ENCODE results near the gene ARHGEF40.

- TF ChIP-seq, protein P1, sequence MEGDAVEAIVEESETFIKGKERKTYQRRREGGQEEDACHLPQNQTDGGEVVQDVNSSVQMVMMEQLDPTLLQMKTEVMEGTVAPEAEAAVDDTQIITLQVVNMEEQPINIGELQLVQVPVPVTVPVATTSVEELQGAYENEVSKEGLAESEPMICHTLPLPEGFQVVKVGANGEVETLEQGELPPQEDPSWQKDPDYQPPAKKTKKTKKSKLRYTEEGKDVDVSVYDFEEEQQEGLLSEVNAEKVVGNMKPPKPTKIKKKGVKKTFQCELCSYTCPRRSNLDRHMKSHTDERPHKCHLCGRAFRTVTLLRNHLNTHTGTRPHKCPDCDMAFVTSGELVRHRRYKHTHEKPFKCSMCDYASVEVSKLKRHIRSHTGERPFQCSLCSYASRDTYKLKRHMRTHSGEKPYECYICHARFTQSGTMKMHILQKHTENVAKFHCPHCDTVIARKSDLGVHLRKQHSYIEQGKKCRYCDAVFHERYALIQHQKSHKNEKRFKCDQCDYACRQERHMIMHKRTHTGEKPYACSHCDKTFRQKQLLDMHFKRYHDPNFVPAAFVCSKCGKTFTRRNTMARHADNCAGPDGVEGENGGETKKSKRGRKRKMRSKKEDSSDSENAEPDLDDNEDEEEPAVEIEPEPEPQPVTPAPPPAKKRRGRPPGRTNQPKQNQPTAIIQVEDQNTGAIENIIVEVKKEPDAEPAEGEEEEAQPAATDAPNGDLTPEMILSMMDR (IDR thresholded peaks at IDR 0.05) = no peak
- no peak for TF ChIP-seq TEAD4 (CRISPR knock-in tag; IDR thresholded peaks at IDR 0.05)
- no peak for TF ChIP-seq SP1 (CRISPR knock-in tag; conservative IDR thresholded peaks at IDR 0.05)
- TF ChIP-seq USF2 (CRISPR knock-in tag; IDR thresholded peaks at IDR 0.05) = no peak
- TF ChIP-seq, protein P2, sequence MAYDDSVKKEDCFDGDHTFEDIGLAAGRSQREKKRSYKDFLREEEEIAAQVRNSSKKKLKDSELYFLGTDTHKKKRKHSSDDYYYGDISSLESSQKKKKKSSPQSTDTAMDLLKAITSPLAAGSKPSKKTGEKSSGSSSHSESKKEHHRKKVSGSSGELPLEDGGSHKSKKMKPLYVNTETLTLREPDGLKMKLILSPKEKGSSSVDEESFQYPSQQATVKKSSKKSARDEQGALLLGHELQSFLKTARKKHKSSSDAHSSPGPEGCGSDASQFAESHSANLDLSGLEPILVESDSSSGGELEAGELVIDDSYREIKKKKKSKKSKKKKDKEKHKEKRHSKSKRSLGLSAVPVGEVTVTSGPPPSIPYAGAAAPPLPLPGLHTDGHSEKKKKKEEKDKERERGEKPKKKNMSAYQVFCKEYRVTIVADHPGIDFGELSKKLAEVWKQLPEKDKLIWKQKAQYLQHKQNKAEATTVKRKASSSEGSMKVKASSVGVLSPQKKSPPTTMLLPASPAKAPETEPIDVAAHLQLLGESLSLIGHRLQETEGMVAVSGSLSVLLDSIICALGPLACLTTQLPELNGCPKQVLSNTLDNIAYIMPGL (CRISPR knock-in tag; IDR thresholded peaks at IDR 0.05) = no peak
- TF ChIP-seq FOXJ3 (CRISPR knock-in tag; IDR thresholded peaks at IDR 0.05; ENCODE audit: borderline replicate concordance) = no peak
- TF ChIP-seq CREB1 (CRISPR knock-in tag; IDR thresholded peaks at IDR 0.05) = no peak
- TF ChIP-seq ZNF263 (CRISPR knock-in tag; IDR thresholded peaks at IDR 0.05; ENCODE audit: low read depth) = no peak
- TF ChIP-seq ESRRA (CRISPR knock-in tag; IDR thresholded peaks at IDR 0.05; ENCODE audit: borderline replicate concordance) = no peak
- TF ChIP-seq ZNF138 (CRISPR knock-in tag; conservative IDR thresholded peaks at IDR 0.05) = no peak
- no peak for TF ChIP-seq AFF4 (CRISPR knock-in tag; IDR thresholded peaks at IDR 0.05; ENCODE audit: borderline replicate concordance)
Observed at GRCh38 chr14:21098076-21098891, 28.2 kb downstream of the ARHGEF40 start, which contains the start of gene ZNF219.

Data from WTC11 (cell line).